Measurements from ENCODE around the gene FOSL1. TPM values are rescaled to one million over a fixed set of nuclear protein-coding genes. Genes with fewer than 3 reads are reported as not detected.

FOSL1 gene
- total RNA-seq, 1 experiment from 2014 or later, result 125 TPM

- Histone ChIP-seq H3K4me1 (ENCODE audit: control insufficient read depth in 1 of 2, insufficient read depth in 2 of 2, low read length in 2 of 2) (peaks cover 24 to 34% of the 10 kb centered on the region in 2 experiments), H3K9ac (ENCODE audit: low read length) (peak overlapping the region; percentile 80), H3K27me3 (ENCODE audit: insufficient read depth, low read length) (no peaks in the 10 kb centered on the region), H3K4me2 (ENCODE audit: low read length) (peak overlapping the region; percentile 96), H3K36me3 (ENCODE audit: control insufficient read depth in 1 of 2, insufficient read depth in 2 of 2, low read length in 2 of 2) (peaks cover 5 to 27% of the 10 kb centered on the region in 2 experiments; a peak in 3 of 4 replicates), H3K79me2 (ENCODE audit: insufficient read depth, low read length) (peaks cover 44% of the 10 kb centered on the region), H3K9me3 (ENCODE audit: control insufficient read depth in 1 of 2, insufficient read depth in 1 of 2, low read depth in 1 of 2, low read length in 2 of 2) (no peaks in the 10 kb centered on the region), H2AFZ (ENCODE audit: low read depth, low read length, poor library complexity, severe bottlenecking) (no peak overlapping the region), H3K9me2 (ENCODE audit: insufficient read depth) (no peaks in the 10 kb centered on the region), H3K27ac (ENCODE audit: low read depth, low read length) (no peak overlapping the region; the same call in 1 of the 2 replicates), H3K4me3 (replicated peaks in 1 of 2; ENCODE audit: low read depth in 1 of 2, low read length in 2 of 2) (peak overlapping the region in 1 of 2 experiments; percentile 94; a peak in 1 of 4 replicates), H4K20me1 (ENCODE audit: insufficient read depth) (no peaks in the 10 kb centered on the region)
- RAD21 ChIA-PET (ENCODE audit: low non-redundant PET in 1 of 2, low total read pairs in 2 of 2, uncharacterized antibody in 2 of 2, unreplicated experiment in 2 of 2), result no interaction called here
- TF ChIP-seq EZH2 (IDR thresholded peaks at IDR 0.05), result no peak
- TF ChIP-seq POLR2AphosphoS5 (IDR thresholded peaks at IDR 0.05; ENCODE audit: low read depth, low read length), result no peak
- no peak for TF ChIP-seq SP1 (IDR thresholded peaks at IDR 0.05; ENCODE audit: low read depth)
- no peak for TF ChIP-seq ZNF274 (IDR thresholded peaks at IDR 0.05; ENCODE audit: low read depth, low read length)
- no peak for TF ChIP-seq YY1 (IDR thresholded peaks at IDR 0.05; ENCODE audit: extremely low read depth, insufficient replicate concordance, low read depth, low read length)
- TF ChIP-seq SIN3A (IDR thresholded peaks at IDR 0.05; ENCODE audit: low read depth), result no peak
- ATAC-seq, result no peak
- BruUV-seq (replicated peaks), result no TSS peak
- DNase-seq (ENCODE audit: low read depth, low spot score), result no peak
- POLR2A ChIA-PET, result no interaction called here
- intact Hi-C loops (cut with micrococcal nuclease), result no loop called here
- CTCF ChIA-PET, result interaction anchor here (1.2 kb wide), 1 partner anchor 32 kb away, joined by 4 read pairs; the partner anchor contains the start of gene FIBP
Observed at GRCh38 chr11:65921033-65921555, 20.9 kb upstream of the FOSL1 start.

- TF ChIP-seq POLR2A (IDR thresholded peaks at IDR 0.05; ENCODE audit: borderline replicate concordance, extremely low read depth, insufficient read depth, insufficient read length) (no peak), SIN3A (IDR thresholded peaks at IDR 0.05; ENCODE audit: low read depth) (no peak)
- Histone ChIP-seq H4K20me1 (ENCODE audit: insufficient read depth) (no peaks in the 10 kb centered on the region), H3K4me3 (replicated peaks in 1 of 2; ENCODE audit: low read depth in 1 of 2, low read length in 2 of 2) (peak overlapping the region; percentile 74 to 94), H3K27me3 (ENCODE audit: insufficient read depth, low read length) (no peaks in the 10 kb centered on the region), H3K4me2 (ENCODE audit: low read length) (peak overlapping the region; percentile 96), H3K9me2 (ENCODE audit: insufficient read depth) (no peaks in the 10 kb centered on the region), H3K4me1 (ENCODE audit: control insufficient read depth in 1 of 2, insufficient read depth in 2 of 2, low read length in 2 of 2) (peaks cover 29 to 41% of the 10 kb centered on the region in 2 experiments), H2AFZ (ENCODE audit: low read depth, low read length, poor library complexity, severe bottlenecking) (no peak overlapping the region), H3K9me3 (ENCODE audit: control insufficient read depth in 1 of 2, insufficient read depth in 1 of 2, low read depth in 1 of 2, low read length in 2 of 2) (no peaks in the 10 kb centered on the region), H3K36me3 (ENCODE audit: control insufficient read depth in 1 of 2, insufficient read depth in 2 of 2, low read length in 2 of 2) (peaks cover 5 to 27% of the 10 kb centered on the region in 2 experiments; a peak in 3 of 4 replicates), H3K79me2 (ENCODE audit: insufficient read depth, low read length) (peaks cover 44% of the 10 kb centered on the region), H3K9ac (ENCODE audit: low read length) (peak overlapping the region; percentile 80), H3K27ac (ENCODE audit: low read depth, low read length) (peak overlapping the region; percentile 71)
- ChIA-PET CTCF (interaction anchor here (1.2 kb wide), 1 partner anchor 32 kb away, joined by 4 read pairs; the partner anchor contains the start of gene FIBP), POLR2A (no interaction called here), RAD21 (ENCODE audit: low non-redundant PET in 1 of 2, low total read pairs in 2 of 2, uncharacterized antibody in 2 of 2, unreplicated experiment in 2 of 2) (no interaction called here)
- no TSS peak for BruUV-seq (replicated peaks)
- intact Hi-C loops (cut with micrococcal nuclease), result no loop called here
- ATAC-seq, result no peak
- no peak for DNase-seq (ENCODE audit: low read depth, low spot score)
Observed at GRCh38 chr11:65920372-65920802, 20.2 kb upstream of the FOSL1 start.
